Rectal smooth muscle tissue (tissue), 1 donor: ENCODE results near the gene TRPM4.
A peak's percentile ranks its signal among the peaks of the same experiment; 100 is the strongest.

Experiments
- H3K27ac ChIP-seq: one replicate; pipeline ENCODE4 v1.7.0; 2013; ENCODE audit warnings: low read depth, low read length, inconsistent platforms
- H3K27me3 ChIP-seq: one replicate; pipeline ENCODE4 v1.7.0; 2013; ENCODE audit warnings: low read length; ENCODE audit not compliant: control insufficient read depth, insufficient read depth
- H3K36me3 ChIP-seq: one replicate; pipeline ENCODE4 v1.7.0; 2013; ENCODE audit warnings: low read length; ENCODE audit not compliant: control insufficient read depth, insufficient read depth
- H3K4me1 ChIP-seq: one replicate; pipeline ENCODE4 v1.7.0; 2013; ENCODE audit warnings: low read length; ENCODE audit not compliant: control insufficient read depth, insufficient read depth
- H3K4me3 ChIP-seq: one replicate; pipeline ENCODE4 v1.7.0; 2013; ENCODE audit warnings: low read length
- H3K9ac ChIP-seq: one replicate; pipeline ENCODE4 v1.7.0; 2013; ENCODE audit warnings: low read length

Gene TRPM4

DNA sequence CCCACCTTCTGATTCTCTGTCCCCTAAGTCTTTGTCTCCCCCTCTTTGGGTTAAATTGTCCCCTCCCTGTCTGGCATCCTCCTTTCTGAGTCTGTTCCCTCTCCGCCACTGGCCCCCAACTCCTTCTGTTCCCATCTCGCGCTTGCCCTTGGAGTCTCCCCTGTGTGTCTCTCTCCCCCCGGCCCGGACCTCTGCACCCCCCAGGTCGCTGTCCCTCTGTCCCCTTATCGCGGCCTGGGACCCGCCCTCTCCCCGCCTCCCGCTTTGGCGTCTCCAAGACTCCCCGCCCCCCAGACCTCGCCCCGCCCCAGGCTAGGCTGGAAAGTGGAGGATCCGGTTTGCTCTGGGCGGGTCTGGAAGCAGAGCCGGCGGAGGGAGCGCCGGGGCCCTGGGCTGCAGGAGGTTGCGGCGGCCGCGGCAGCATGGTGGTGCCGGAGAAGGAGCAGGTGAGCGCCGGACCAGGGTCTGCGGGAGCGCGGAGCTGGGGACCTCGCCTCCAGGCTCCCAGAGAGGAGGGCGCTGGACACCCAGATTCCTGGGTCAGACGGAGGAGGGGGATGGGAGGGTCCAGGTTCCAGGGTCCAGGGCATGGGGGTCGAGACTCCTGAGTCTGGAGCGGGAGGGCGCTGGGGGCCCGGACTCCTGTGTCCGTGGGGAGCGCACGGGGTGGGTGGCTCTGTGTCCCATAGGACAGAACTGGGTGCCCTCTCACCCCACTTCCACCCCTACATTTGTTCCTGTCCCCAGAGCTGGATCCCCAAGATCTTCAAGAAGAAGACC is at the start of gene TRPM4:
Gene TRPM4, plus strand, starts transcription at position 348 of the 780 bp plus-strand sequence. Its CDS starts 75 bp downstream, at position 423.
- peak within 1 kb of the TSS; percentile 77 for H3K9ac ChIP-seq
- peak within 1 kb of the TSS; percentile 93 for H3K4me3 ChIP-seq
- H3K27ac ChIP-seq = peak within 1 kb of the TSS; percentile 79
- H3K36me3 ChIP-seq = no peaks in the 10 kb centered on the region
- H3K27me3 ChIP-seq = no peaks in the 10 kb centered on the region
- H3K4me1 ChIP-seq = peaks cover 3% of the 10 kb centered on the region

GRCh38 chr19:49109051-49109450 is 48.5 kb upstream of the TRPM4 start:
- no peak overlapping the region for H3K4me3 ChIP-seq

GRCh38 chr19:49109569-49110233 is 47.9 kb upstream of the TRPM4 start:
- H3K4me1 ChIP-seq = peaks cover 4% of the 10 kb centered on the region
- H3K27me3 ChIP-seq = no peaks in the 10 kb centered on the region
- H3K4me3 ChIP-seq = no peak overlapping the region
- peaks cover 15% of the 10 kb centered on the region for H3K36me3 ChIP-seq
- H3K9ac ChIP-seq = no peak overlapping the region
- no peak overlapping the region for H3K27ac ChIP-seq

More at GRCh38 chr19:49109051-49109450, 48.5 kb upstream of the TRPM4 start:
- peaks cover 20% of the 10 kb centered on the region for H3K36me3 ChIP-seq
- H3K27ac ChIP-seq = no peak overlapping the region
- no peaks in the 10 kb centered on the region for H3K27me3 ChIP-seq
- no peak overlapping the region for H3K9ac ChIP-seq
- peaks cover 3% of the 10 kb centered on the region for H3K4me1 ChIP-seq

DNA sequence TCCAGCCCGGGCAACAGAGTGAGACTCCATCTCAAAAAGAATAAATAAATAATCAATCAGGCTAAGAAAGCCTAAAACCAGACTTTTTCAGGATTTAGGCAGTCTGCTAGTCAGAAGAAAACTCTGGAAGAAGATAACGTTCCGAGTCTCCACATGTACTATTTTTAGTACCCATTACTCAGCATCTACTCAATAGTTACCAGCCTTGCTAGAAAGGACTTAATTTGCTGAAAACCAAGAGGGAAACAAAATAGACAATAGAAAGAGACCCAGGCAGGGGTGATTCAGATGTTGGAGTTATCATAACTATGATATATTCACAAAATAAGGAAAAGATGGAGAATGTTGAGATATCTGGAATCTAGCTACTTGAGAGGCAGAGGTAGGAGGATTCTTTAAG is 47.0 kb upstream of the TRPM4 start:
- no peak overlapping the region for H3K4me3 ChIP-seq
- peaks cover 4% of the 10 kb centered on the region for H3K4me1 ChIP-seq
- H3K9ac ChIP-seq = no peak overlapping the region
- H3K36me3 ChIP-seq = peaks cover 11% of the 10 kb centered on the region
- no peaks in the 10 kb centered on the region for H3K27me3 ChIP-seq
- no peak overlapping the region for H3K27ac ChIP-seq

GRCh38 chr19:49111218-49111998 is 46.2 kb upstream of the TRPM4 start:
- no peaks in the 10 kb centered on the region for H3K27me3 ChIP-seq
- H3K9ac ChIP-seq = no peak overlapping the region
- H3K36me3 ChIP-seq = peaks cover 6% of the 10 kb centered on the region
- no peak overlapping the region for H3K27ac ChIP-seq
- H3K4me1 ChIP-seq = peaks cover 4% of the 10 kb centered on the region
- no peak overlapping the region for H3K4me3 ChIP-seq

DNA sequence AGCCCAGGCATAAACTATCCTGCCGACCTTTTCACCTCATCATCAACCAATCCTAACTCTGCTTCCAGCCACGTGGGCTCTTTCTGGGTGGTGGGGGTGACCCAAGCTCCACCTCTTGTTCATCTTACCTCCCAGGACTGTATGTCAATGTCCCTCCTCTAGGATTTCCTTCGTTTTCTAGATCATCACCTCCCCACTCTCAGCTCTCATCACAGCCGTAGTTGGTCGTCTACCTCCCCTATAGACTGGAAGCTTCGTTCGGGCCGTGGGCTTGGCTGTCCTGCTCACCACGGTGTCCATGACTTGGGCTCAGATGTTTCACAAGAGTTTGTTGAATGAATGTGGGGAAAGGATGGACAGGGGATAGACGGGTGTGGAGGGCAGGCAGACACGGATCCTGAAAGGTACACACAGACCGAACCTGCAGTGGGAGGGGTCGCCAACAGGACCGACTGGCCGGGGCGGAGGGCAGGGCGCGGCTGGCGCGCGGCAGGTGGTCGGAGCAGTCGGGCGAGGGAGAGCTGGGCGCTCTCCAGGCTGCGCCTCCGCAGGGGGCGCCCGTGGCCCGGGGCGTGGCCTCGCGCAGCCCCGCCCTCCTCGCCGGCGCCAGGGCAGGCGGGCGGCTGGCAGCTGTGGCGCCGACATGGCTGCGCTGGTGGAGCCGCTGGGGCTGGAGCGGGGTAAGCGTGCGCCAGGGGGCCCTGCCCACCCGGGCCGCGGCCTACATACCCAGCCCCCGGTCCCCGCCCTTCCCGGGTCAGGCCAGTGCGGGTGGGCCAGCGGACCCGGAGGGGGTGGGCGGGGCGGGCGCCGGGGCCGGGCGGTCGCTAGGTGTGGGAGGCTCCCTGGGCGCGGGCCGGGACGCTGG is 43.6 kb upstream of the TRPM4 start, which contains the start of gene LIN7B:
Gene LIN7B, plus strand, starts transcription at position 609 of the 868 bp plus-strand sequence. Its CDS starts 35 bp downstream, at position 644.
- peak within 1 kb of the TSS; percentile 68 for H3K27ac ChIP-seq
- H3K4me1 ChIP-seq = peaks cover 4% of the 10 kb centered on the region

GRCh38 chr19:49114630-49115363 is 42.8 kb upstream of the TRPM4 start:
- H3K4me1 ChIP-seq = peaks cover 4% of the 10 kb centered on the region
- peak overlapping the region; percentile 55 for H3K9ac ChIP-seq
- H3K4me3 ChIP-seq = peak overlapping the region; percentile 87
- H3K36me3 ChIP-seq = no peaks in the 10 kb centered on the region
- peak overlapping the region; percentile 68 for H3K27ac ChIP-seq
- no peaks in the 10 kb centered on the region for H3K27me3 ChIP-seq

More for the DNA sequence above, 43.6 kb upstream of the TRPM4 start, which contains the start of gene LIN7B:
- Histone ChIP-seq H3K27me3 (no peaks in the 10 kb centered on the region), H3K36me3 (no peaks in the 10 kb centered on the region), H3K9ac (peak within 1 kb of the TSS; percentile 55), H3K4me3 (peak within 1 kb of the TSS; percentile 87)

DNA sequence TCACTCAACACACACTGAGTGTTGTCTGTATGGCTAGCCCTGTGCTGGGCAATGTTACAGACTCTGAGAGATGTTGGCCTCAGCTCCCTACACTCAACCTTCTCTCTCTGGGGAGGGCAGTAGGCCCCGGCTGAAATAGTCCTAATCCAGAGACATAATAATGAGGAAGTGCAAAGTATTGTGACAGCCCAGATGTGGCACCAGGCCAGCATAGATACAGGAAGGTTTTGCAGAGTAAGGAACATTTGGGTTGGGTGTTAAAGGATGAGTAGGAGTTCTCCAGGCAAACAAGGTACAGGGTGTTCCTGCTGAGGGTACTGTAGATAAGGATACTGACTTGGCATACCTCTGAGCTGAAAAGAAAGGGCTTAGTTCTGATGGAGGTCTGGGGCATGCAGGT is 41.0 kb upstream of the TRPM4 start:
- peaks cover 3% of the 10 kb centered on the region for H3K27me3 ChIP-seq
- H3K4me3 ChIP-seq = no peak overlapping the region
- no peaks in the 10 kb centered on the region for H3K36me3 ChIP-seq
- H3K4me1 ChIP-seq = peaks cover 4% of the 10 kb centered on the region
- H3K27ac ChIP-seq = no peak overlapping the region
- H3K9ac ChIP-seq = no peak overlapping the region

- H3K9ac ChIP-seq = peak overlapping the region; percentile 92
- peaks cover 4% of the 10 kb centered on the region for H3K4me1 ChIP-seq
- peak overlapping the region; percentile 86 for H3K4me3 ChIP-seq
- H3K27me3 ChIP-seq = peaks cover 3% of the 10 kb centered on the region
- peak overlapping the region; percentile 96 for H3K27ac ChIP-seq
- H3K36me3 ChIP-seq = no peaks in the 10 kb centered on the region
These were observed 39.7 kb upstream of the TRPM4 start for GRCh38 chr19:49117677-49118564.

DNA sequence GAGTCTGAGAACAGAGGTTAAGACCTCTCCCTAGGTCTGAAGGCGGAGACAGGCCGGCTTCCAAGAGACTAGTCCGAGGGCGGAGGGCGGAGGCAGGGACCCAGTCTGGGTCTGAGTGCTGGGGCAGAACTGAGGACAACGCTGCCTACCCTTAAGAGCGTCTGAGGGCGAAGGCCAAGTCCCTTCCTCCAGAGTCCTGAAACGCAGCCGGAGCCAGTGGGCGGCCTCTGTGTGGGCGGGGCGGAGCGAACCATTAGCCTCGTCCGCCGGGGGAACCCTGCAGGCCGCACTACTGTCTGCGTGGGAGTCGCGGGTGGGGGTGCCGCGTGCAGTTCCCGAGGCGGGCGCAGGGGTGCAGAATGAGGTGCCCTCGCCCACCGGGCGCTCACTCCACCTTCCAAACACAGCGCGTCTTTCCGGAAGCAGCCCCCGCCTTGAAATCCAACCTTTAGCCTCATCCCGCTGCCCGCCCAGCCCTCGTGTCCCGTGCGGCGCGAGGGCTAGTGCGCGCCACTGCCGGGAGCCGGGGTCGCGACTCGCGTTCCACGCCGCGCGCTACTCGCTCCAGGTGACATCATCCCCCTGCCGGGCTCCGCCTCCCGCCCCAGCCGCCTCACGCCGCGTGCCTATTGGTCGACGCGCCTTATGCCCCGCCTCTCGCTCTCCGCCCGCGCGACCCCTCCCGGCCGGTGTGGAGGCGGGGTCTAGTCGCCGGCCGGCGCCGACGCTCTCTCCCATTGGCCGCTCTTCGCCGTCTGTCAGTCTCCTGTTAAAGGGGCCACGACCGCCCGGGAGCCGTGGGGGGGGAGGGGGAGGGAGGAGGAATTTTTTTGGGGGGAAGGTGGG is 38.8 kb upstream of the TRPM4 start, which contains the start of gene C19orf73:
Gene C19orf73, minus strand, starts transcription at position 579 of the 846 bp plus-strand sequence. Its CDS starts 121 bp downstream, at position 458.
- peak within 1 kb of the TSS; percentile 92 for H3K9ac ChIP-seq
- peak within 1 kb of the TSS; percentile 86 for H3K4me3 ChIP-seq
- no peaks in the 10 kb centered on the region for H3K36me3 ChIP-seq
- peaks cover 3% of the 10 kb centered on the region for H3K4me1 ChIP-seq
- H3K27me3 ChIP-seq = peaks cover 3% of the 10 kb centered on the region
- H3K27ac ChIP-seq = peak within 1 kb of the TSS; percentile 96
